ENCODE data around the gene DYSF.

Gene DYSF

GRCh38 chr2:71513721-71514120 is 60.4 kb downstream of the DYSF start:
- TF ChIP-seq ZBTB7A (IDR thresholded peaks at IDR 0.05; ENCODE audit: low read depth) = no peak
- no peak for TF ChIP-seq MAX (IDR thresholded peaks at IDR 0.05)
- no peak for TF ChIP-seq CEBPB (IDR thresholded peaks at IDR 0.05)
- TF ChIP-seq RAD21 (IDR thresholded peaks at IDR 0.05; ENCODE audit: low read depth) = no peak
- TF ChIP-seq TAF1 (IDR thresholded peaks at IDR 0.05; ENCODE audit: low read depth) = no peak
- TF ChIP-seq FOXM1 (IDR thresholded peaks at IDR 0.05; ENCODE audit: borderline replicate concordance, low read depth) = no peak
- no peak for TF ChIP-seq EGR1 (IDR thresholded peaks at IDR 0.05)
- no peak for TF ChIP-seq NFIC (IDR thresholded peaks at IDR 0.05)
- TF ChIP-seq, protein P1, sequence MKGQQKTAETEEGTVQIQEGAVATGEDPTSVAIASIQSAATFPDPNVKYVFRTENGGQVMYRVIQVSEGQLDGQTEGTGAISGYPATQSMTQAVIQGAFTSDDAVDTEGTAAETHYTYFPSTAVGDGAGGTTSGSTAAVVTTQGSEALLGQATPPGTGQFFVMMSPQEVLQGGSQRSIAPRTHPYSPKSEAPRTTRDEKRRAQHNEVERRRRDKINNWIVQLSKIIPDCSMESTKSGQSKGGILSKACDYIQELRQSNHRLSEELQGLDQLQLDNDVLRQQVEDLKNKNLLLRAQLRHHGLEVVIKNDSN (IDR thresholded peaks at IDR 0.05) = no peak
- TF ChIP-seq EP300 (IDR thresholded peaks at IDR 0.05; ENCODE audit: borderline replicate concordance) = no peak
- TF ChIP-seq, protein P2, sequence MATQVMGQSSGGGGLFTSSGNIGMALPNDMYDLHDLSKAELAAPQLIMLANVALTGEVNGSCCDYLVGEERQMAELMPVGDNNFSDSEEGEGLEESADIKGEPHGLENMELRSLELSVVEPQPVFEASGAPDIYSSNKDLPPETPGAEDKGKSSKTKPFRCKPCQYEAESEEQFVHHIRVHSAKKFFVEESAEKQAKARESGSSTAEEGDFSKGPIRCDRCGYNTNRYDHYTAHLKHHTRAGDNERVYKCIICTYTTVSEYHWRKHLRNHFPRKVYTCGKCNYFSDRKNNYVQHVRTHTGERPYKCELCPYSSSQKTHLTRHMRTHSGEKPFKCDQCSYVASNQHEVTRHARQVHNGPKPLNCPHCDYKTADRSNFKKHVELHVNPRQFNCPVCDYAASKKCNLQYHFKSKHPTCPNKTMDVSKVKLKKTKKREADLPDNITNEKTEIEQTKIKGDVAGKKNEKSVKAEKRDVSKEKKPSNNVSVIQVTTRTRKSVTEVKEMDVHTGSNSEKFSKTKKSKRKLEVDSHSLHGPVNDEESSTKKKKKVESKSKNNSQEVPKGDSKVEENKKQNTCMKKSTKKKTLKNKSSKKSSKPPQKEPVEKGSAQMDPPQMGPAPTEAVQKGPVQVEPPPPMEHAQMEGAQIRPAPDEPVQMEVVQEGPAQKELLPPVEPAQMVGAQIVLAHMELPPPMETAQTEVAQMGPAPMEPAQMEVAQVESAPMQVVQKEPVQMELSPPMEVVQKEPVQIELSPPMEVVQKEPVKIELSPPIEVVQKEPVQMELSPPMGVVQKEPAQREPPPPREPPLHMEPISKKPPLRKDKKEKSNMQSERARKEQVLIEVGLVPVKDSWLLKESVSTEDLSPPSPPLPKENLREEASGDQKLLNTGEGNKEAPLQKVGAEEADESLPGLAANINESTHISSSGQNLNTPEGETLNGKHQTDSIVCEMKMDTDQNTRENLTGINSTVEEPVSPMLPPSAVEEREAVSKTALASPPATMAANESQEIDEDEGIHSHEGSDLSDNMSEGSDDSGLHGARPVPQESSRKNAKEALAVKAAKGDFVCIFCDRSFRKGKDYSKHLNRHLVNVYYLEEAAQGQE (IDR thresholded peaks at IDR 0.05; ENCODE audit: low read depth) = no peak
- TF ChIP-seq TCF12 (IDR thresholded peaks at IDR 0.05; ENCODE audit: low read depth) = no peak
- TF ChIP-seq YY1 (IDR thresholded peaks at IDR 0.05; ENCODE audit: low read depth) = no peak
- no peak for TF ChIP-seq CREB1 (IDR thresholded peaks at IDR 0.05; ENCODE audit: low read depth)

- no peak for TF ChIP-seq TCF12 (IDR thresholded peaks at IDR 0.05; ENCODE audit: low read depth)
- TF ChIP-seq ZBTB7A (IDR thresholded peaks at IDR 0.05; ENCODE audit: low read depth) = no peak
- no peak for TF ChIP-seq CEBPB (IDR thresholded peaks at IDR 0.05)
- no peak for TF ChIP-seq TAF1 (IDR thresholded peaks at IDR 0.05; ENCODE audit: low read depth)
- no peak for TF ChIP-seq CREB1 (IDR thresholded peaks at IDR 0.05; ENCODE audit: low read depth)
- no peak for TF ChIP-seq EGR1 (IDR thresholded peaks at IDR 0.05)
- no peak for TF ChIP-seq MAX (IDR thresholded peaks at IDR 0.05)
- TF ChIP-seq RAD21 (IDR thresholded peaks at IDR 0.05; ENCODE audit: low read depth) = no peak
- TF ChIP-seq NFIC (IDR thresholded peaks at IDR 0.05) = no peak
- no peak for TF ChIP-seq TEAD4 (IDR thresholded peaks at IDR 0.05)
- TF ChIP-seq, protein P2 (IDR thresholded peaks at IDR 0.05; ENCODE audit: low read depth) = no peak
- TF ChIP-seq, protein P1 (IDR thresholded peaks at IDR 0.05) = no peak
Measured at GRCh38 chr2:71516253-71516888, 63.0 kb downstream of the DYSF start.

DNA sequence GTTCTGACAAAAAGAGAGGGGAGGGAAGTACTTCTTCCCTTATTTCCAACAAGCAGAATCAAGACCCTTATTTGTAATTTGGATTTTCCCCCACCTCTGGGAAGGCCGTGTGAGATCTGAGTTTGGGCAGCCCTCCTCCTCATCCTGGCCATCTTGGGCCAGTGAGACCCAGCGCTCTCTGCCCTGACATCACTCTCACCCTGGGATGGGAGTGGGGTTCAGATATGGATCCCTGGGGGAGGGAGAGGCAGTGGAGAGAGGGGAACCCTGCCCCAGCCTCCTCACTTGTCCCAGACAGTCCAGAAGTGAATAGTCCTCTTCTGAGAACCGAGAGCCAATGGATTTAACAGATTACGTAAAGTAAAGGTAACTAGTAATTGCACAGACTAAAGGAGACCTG is 64.5 kb downstream of the DYSF start:
- no peak for TF ChIP-seq CEBPB (IDR thresholded peaks at IDR 0.05)
- no peak for TF ChIP-seq NFIC (IDR thresholded peaks at IDR 0.05)
- no peak for TF ChIP-seq TEAD4 (IDR thresholded peaks at IDR 0.05)
- TF ChIP-seq, protein P2 (IDR thresholded peaks at IDR 0.05; ENCODE audit: low read depth) = no peak
- TF ChIP-seq ZBTB7A (IDR thresholded peaks at IDR 0.05; ENCODE audit: low read depth) = no peak
- TF ChIP-seq MAX (IDR thresholded peaks at IDR 0.05) = no peak
- no peak for TF ChIP-seq TAF1 (IDR thresholded peaks at IDR 0.05; ENCODE audit: low read depth)
- TF ChIP-seq EP300 (IDR thresholded peaks at IDR 0.05; ENCODE audit: borderline replicate concordance) = no peak
- no peak for TF ChIP-seq FOXM1 (IDR thresholded peaks at IDR 0.05; ENCODE audit: borderline replicate concordance, low read depth)
- no peak for TF ChIP-seq CREB1 (IDR thresholded peaks at IDR 0.05; ENCODE audit: low read depth)
- no peak for TF ChIP-seq YY1 (IDR thresholded peaks at IDR 0.05; ENCODE audit: low read depth)

DNA sequence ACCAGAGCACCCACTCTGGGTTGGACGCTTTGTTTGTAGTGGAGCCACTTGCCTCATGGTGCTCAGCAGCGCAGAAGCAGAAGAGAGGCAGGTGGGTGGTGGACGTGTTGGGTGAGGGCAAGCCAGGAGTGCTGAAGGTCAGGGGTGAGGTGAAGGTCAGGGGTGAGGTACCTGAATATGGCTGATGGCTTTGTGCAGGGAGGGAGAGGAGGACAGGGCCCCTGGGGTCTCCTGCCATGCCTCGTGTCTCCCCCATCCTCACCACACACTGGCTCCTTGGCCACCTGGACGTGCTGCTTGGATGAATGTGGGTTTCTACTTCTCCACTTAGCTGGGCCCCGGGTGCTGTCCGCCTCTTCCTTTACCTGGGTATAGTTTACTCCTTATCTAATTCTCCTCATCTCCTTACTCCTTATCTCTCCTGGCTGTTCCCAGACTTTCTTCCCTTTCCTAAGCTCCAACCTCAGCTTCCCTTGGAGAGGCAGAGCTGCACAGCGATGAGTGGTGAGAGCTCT is 68.1 kb downstream of the DYSF start:
- TF ChIP-seq TCF12 (IDR thresholded peaks at IDR 0.05; ENCODE audit: low read depth) (no peak), EGR1 (IDR thresholded peaks at IDR 0.05) (no peak), RAD21 (IDR thresholded peaks at IDR 0.05; ENCODE audit: low read depth) (no peak), FOXM1 (IDR thresholded peaks at IDR 0.05; ENCODE audit: borderline replicate concordance, low read depth) (no peak), NFIC (IDR thresholded peaks at IDR 0.05) (no peak), EP300 (IDR thresholded peaks at IDR 0.05; ENCODE audit: borderline replicate concordance) (no peak), MAX (IDR thresholded peaks at IDR 0.05) (no peak), ZBTB7A (IDR thresholded peaks at IDR 0.05; ENCODE audit: low read depth) (no peak), CEBPB (IDR thresholded peaks at IDR 0.05) (no peak), TAF1 (IDR thresholded peaks at IDR 0.05; ENCODE audit: low read depth) (no peak), CREB1 (IDR thresholded peaks at IDR 0.05; ENCODE audit: low read depth) (no peak), TEAD4 (IDR thresholded peaks at IDR 0.05) (no peak), YY1 (IDR thresholded peaks at IDR 0.05; ENCODE audit: low read depth) (no peak)
- TF ChIP-seq, protein P1 (IDR thresholded peaks at IDR 0.05) = no peak
- TF ChIP-seq, protein P2 (IDR thresholded peaks at IDR 0.05; ENCODE audit: low read depth) = no peak
